Suprapubic skin (tissue), 4 donors: ENCODE data around the gene FAM120AOS. TPM values are rescaled to one million over a fixed set of nuclear protein-coding genes. Genes with fewer than 3 reads are reported as not detected.

ENCODE experiments used
- DNase-seq, 2 donors: peaks; one replicate each; pipeline ENCODE4 v3.0.0-alpha.2; 2019; ENCODE audit warnings: low spot score in 2 of 2
- H3K27ac ChIP-seq: fragments of 200-600 bp; sonication (generic); one replicate; pipeline ENCODE4 v1.5.1; 2019
- H3K27me3 ChIP-seq: fragments of 200-600 bp; sonication (generic); one replicate; pipeline ENCODE4 v1.5.1; 2019
- H3K36me3 ChIP-seq: fragments of 200-600 bp; sonication (generic); one replicate; pipeline ENCODE4 v1.5.1; 2019
- H3K4me1 ChIP-seq: fragments of 200-600 bp; sonication (generic); one replicate; pipeline ENCODE4 v1.5.1; 2019
- H3K4me3 ChIP-seq: fragments of 200-600 bp; sonication (generic); one replicate; pipeline ENCODE4 v1.5.1; 2019; ENCODE audit warnings: mild to moderate bottlenecking
- H3K9me3 ChIP-seq: fragments of 200-600 bp; sonication (generic); one replicate; pipeline ENCODE4 v1.5.1; 2019
- EP300 ChIP-seq: sonication (generic); formaldehyde crosslinking; IDR thresholded peaks from one replicate; pipeline ENCODE4 v1.6.1; 2017; ENCODE audit warnings: antibody characterized with exemption
- POLR2A ChIP-seq, 2 donors: fragments of 450-650 bp; IDR thresholded peaks; one replicate each; pipeline ENCODE4 v1.6.1; 2017; ENCODE audit warnings: antibody characterized with exemption in 2 of 2, mild to moderate bottlenecking in 2 of 2, moderate library complexity in 2 of 2
- POLR2AphosphoS5 ChIP-seq, 3 donors: sonication (generic); formaldehyde crosslinking; IDR thresholded peaks; one replicate each; pipeline ENCODE4 v1.6.1; 2017; ENCODE audit warnings: antibody characterized with exemption in 3 of 3
- WGBS: methylation state at CpG from one replicate; pipeline ENCODE4 v1.1.5; 2018; 5-methylcytosine and 5-hydroxymethylcytosine counted together
- total RNA-seq, 4 donors: library from RNA; depleted of rRNA; stranded (reverse); fragments of >200 nt; gene quantifications; one replicate each; pipeline ENCODE4 v1.1.0, GENCODE V29; 2016
- TF ChIP-seq, protein P1 (sequence below), 2 donors: fragments of 200-600 bp in 1 of 2; fragments of 450-650 bp in 1 of 2; sonication (generic) in 1 of 2; IDR thresholded peaks; one replicate each; pipeline ENCODE4 v1.5.1; 2016 to 2019; ENCODE audit warnings: antibody characterized with exemption in 2 of 2, mild to moderate bottlenecking in 1 of 2, moderate library complexity in 1 of 2

The FAM120AOS gene
- total RNA-seq, 4 donors from 2014 or later: 33.0 to 66.9 (median 34.2) TPM

DNA sequence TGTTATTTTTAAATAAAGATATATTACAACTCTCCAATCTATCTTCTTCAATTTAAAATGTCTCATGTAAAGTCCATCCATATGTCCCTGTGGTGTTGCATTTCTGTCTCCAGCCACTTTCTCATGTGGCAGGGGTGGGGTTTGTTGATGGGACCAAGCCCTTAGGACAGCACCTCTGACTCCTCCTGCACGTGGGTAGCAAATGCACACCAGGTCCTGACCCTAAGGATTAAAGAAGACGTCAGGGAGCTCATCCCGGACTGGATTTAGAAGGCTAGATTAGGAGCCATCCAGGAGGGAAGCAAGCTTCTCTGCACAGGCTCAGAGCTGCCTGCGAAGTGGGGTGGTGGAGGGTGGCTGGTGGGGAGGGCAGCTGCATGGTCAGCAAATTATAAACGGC lies 38.9 kb upstream of the FAM120AOS start:
- no peak overlapping the region for H3K27ac ChIP-seq
- H3K4me1 ChIP-seq: no peaks in the 10 kb centered on the region
- DNase-seq: no peak
- H3K4me3 ChIP-seq: no peak overlapping the region
- no peak for TF ChIP-seq POLR2AphosphoS5 (IDR thresholded peaks at IDR 0.05)
- TF ChIP-seq EP300: no peak
- TF ChIP-seq, protein P1, sequence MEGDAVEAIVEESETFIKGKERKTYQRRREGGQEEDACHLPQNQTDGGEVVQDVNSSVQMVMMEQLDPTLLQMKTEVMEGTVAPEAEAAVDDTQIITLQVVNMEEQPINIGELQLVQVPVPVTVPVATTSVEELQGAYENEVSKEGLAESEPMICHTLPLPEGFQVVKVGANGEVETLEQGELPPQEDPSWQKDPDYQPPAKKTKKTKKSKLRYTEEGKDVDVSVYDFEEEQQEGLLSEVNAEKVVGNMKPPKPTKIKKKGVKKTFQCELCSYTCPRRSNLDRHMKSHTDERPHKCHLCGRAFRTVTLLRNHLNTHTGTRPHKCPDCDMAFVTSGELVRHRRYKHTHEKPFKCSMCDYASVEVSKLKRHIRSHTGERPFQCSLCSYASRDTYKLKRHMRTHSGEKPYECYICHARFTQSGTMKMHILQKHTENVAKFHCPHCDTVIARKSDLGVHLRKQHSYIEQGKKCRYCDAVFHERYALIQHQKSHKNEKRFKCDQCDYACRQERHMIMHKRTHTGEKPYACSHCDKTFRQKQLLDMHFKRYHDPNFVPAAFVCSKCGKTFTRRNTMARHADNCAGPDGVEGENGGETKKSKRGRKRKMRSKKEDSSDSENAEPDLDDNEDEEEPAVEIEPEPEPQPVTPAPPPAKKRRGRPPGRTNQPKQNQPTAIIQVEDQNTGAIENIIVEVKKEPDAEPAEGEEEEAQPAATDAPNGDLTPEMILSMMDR (IDR thresholded peaks at IDR 0.05): no peak
- TF ChIP-seq POLR2A (IDR thresholded peaks at IDR 0.05): no peak
- H3K36me3 ChIP-seq: peaks cover 30% of the 10 kb centered on the region
- no peaks in the 10 kb centered on the region for H3K9me3 ChIP-seq
- no peaks in the 10 kb centered on the region for H3K27me3 ChIP-seq
- 57% methylated on average over 5 of the region's 5 CpGs for WGBS

DNA sequence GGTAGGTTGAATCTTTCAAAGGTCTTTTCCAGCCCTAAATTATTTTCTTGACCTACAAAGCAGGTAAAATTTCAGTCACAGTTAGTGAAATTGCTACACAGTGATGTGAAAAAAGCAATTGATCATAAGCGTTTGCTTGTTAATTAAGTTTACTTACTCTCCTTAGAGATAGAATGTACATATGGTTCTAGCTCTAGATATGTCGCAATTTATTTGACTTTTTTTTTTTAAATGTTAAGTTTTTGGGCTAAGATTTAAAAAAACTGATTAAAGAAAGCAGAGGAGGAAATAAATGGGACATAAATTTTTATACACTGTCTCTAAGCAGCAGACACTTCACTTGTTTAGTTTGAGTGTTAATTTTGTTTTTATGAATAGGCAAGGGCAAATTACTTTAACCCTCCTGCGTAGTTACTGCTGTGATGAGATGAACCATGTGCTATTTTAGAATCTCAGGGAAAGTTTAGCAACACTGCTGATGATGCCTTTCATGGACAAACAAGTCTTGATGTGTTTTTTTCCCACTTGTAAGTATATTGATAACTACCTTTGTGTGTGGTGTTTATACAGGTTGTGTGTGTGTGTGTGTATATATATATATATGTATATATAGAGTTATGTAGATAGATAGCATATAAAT lies 38.3 kb upstream of the FAM120AOS start:
- H3K4me1 ChIP-seq: no peaks in the 10 kb centered on the region
- no peaks in the 10 kb centered on the region for H3K27me3 ChIP-seq
- H3K27ac ChIP-seq: no peak overlapping the region
- WGBS: 92% methylated on average over 3 of the region's 3 CpGs
- H3K9me3 ChIP-seq: no peaks in the 10 kb centered on the region
- H3K36me3 ChIP-seq: peaks cover 24% of the 10 kb centered on the region
- H3K4me3 ChIP-seq: no peak overlapping the region
- TF ChIP-seq, protein P1 (IDR thresholded peaks at IDR 0.05): no peak
- TF ChIP-seq POLR2A (IDR thresholded peaks at IDR 0.05) (no peak), EP300 (no peak), POLR2AphosphoS5 (IDR thresholded peaks at IDR 0.05) (no peak)
- DNase-seq: no peak

DNA sequence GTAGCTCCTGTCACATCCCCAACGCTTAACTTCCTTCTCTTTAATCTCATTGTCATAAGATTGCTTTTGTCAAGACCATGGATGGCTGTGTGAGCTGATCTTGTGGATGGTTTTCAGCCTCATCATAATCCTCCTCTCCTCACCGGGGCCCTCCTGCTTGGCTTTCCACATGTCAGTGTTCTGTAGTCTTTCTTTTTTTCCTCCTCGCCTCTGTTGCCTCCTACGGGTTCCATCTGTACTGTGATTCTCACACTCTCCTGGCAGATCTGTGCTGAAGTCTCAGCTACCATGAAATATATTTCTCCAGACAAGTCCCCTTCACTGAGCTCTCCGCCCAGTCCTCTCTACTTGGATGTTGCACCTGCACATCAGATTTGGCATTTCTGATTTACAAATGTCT lies 34.9 kb upstream of the FAM120AOS start:
- peaks cover 27% of the 10 kb centered on the region for H3K36me3 ChIP-seq

DNA sequence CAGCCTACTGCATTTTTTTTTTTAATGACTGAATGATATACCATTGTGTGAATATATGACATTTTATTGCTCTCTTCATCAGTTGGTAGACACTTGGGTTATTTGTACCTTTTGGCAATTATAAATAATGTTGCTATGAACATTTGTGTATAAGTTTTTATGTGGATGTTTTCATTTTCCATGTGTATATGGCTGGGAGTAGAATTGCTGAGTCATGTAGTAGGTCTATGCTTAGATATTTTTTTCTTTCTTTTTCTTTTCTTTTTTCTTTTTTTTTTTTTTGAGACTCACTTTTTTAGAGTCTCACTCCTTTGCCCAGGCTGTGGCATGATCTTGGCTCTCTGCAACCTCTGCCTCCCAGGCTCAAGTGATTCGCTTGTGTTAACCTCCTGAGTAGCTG lies 32.9 kb upstream of the FAM120AOS start:
- peaks cover 24% of the 10 kb centered on the region for H3K36me3 ChIP-seq
- no peak overlapping the region for H3K4me3 ChIP-seq
- TF ChIP-seq POLR2A (IDR thresholded peaks at IDR 0.05): no peak
- no peak for TF ChIP-seq EP300
- H3K9me3 ChIP-seq: no peaks in the 10 kb centered on the region
- H3K4me1 ChIP-seq: no peaks in the 10 kb centered on the region
- H3K27me3 ChIP-seq: no peaks in the 10 kb centered on the region
- H3K27ac ChIP-seq: no peak overlapping the region
- no peak for DNase-seq
- 71% methylated on average over 1 of the region's 1 CpG for WGBS

More for the DNA sequence above, 34.9 kb upstream of the FAM120AOS start:
- TF ChIP-seq EP300: no peak
- no peak for TF ChIP-seq POLR2A (IDR thresholded peaks at IDR 0.05)
- TF ChIP-seq POLR2AphosphoS5 (IDR thresholded peaks at IDR 0.05): no peak
- TF ChIP-seq, protein P1 (IDR thresholded peaks at IDR 0.05): no peak
- no peaks in the 10 kb centered on the region for H3K4me1 ChIP-seq
- H3K4me3 ChIP-seq: no peak overlapping the region
- H3K27me3 ChIP-seq: no peaks in the 10 kb centered on the region
- no peaks in the 10 kb centered on the region for H3K9me3 ChIP-seq
- H3K27ac ChIP-seq: no peak overlapping the region
- no peak for DNase-seq
- WGBS: 90% methylated on average over 5 of the region's 5 CpGs

DNA sequence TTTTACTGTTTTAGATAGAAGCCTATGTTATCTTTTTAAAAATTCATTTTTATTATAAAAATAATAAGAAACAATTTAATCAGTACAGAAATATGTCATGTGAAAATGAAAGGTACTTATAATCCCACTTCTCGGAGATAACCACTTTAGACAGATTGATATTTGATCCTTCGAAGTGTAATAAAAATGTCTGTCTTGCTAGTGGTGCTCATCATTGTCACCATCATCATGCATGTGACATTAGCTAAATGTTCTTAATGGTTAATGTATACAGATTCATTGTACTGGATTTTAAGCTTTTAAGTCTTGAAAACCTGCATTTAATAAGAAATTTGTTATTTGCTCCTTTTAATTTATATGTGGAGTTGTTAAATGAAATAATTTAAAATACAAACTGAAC lies 30.1 kb upstream of the FAM120AOS start:
- no peaks in the 10 kb centered on the region for H3K9me3 ChIP-seq
- DNase-seq: no peak
- no peak overlapping the region for H3K4me3 ChIP-seq
- 97% methylated on average over 2 of the region's 2 CpGs for WGBS
- H3K27ac ChIP-seq: no peak overlapping the region
- no peaks in the 10 kb centered on the region for H3K27me3 ChIP-seq
- no peaks in the 10 kb centered on the region for H3K4me1 ChIP-seq
- peaks cover 27% of the 10 kb centered on the region for H3K36me3 ChIP-seq
- TF ChIP-seq EP300 (no peak), POLR2AphosphoS5 (IDR thresholded peaks at IDR 0.05) (no peak), POLR2A (IDR thresholded peaks at IDR 0.05) (no peak)
- TF ChIP-seq, protein P1 (IDR thresholded peaks at IDR 0.05): no peak
